GM21367 (cell line): ENCODE results near the gene COPS6.

Source experiments
- ATAC-seq: cut with Tn5 transposase; IDR thresholded peaks from one replicate; pipeline ENCODE4 v1.9.1; 2021; ENCODE audit not compliant: unreplicated experiment

COPS6 gene

DNA sequence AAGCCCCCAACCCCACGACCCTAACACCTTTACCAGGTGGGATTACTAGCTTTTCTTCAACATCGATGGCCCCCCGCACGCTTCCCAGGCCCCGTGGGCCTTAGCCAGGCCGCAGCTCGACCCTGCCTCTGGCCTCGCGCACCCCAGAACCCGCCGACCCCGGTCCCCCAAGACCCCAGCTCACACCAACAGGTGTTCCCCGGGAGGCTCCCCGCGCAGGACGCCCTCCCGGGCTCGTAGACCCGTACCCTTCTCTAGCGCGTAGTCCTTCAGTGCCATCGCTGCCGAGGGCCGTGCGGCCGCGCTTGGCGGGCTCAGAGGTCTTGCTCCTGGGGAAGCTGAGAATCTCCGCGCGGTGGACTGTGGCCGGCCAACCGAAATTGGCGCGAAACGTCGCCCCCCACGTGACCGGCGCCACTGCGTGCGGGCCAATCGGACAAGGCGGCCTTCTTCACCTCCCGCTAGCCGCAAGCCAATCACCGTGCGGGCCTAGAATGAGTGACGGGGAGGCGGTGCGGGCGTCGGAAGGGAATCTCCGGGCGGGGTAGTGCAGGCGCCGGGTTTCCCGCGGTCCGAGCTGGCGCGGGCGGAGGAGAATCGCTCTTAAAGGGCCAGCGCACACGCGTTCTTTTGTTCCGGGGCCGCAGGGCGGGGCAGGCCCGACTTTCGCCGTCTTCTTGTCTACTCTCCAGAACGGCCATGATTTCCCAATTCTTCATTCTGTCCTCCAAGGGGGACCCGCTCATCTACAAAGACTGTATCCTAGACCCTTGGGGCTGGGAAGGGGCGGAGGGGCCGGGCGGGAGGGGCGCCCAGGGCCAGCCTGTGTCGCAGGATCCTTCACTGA lies 12.5 kb downstream of the COPS6 start, which contains the start of the genes AP4M1 and MCM7:
AP4M1 (plus strand) TSS at position 628 of the 847 bp plus-strand sequence; CDS start at position 700, 72 bp downstream.
MCM7 (minus strand) TSS at position 382 of the 847 bp plus-strand sequence; CDS start at position 279, 103 bp downstream.
- peak; percentile 64 for ATAC-seq

DNA sequence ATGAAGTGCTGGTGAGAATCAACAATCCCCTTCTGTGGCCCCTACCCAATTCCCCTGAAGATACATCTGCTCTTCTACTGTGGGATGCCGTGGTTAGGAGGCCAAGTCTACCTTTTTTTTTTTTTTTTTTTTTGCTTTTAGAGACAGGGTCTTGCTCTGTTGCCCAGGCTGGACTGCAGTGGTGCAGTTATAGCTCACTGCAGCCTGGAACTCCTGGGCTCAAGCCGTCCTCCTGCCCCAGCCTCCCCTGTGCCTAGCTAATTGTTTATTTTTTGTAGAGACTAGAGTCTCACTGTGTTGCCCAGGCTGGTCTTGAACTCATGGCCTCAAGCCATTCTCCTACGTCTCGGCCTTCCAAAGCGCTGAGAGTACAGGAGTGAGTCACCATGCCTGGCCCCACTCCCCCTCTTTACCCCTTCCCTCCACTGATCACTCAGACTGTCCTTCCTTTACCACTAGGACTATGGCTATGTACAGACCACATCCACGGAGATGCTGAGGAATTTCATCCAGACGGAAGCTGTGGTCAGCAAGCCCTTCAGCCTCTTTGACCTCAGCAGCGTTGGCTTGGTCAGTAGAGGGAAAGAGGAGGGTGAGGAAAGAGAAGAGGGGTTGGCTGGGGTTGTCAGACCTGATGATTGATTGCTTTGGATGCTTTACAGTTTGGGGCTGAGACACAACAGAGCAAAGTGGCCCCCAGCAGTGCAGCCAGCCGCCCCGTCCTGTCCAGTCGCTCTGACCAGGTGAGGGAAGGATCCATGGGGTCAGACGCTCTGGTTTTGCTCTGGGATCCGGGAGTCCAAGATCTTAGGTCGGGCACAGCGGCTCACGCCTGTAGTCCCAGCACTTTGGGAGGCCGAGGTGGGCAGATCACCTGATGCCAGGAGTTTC lies 14.4 kb downstream of the COPS6 start:
- no peak for ATAC-seq

DNA sequence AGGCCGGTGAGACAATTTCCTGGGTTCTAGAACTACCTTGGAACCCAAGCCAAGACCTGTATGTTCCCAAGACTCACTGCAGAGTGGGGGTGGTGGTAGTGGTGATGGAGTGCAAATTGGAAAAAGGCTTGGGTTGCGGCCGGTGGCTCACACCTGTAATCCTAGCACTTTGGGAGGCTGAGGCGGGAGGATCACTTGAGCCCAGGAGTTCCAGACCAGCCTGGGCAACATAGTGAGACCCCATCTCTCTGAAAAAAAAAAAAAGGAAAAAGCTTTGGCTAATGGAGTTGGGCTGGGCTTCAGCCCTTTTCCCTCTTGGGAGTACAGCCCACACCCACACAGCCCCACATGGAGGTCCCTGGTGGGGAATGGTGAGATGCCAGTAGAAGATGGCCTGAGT lies 16.8 kb downstream of the COPS6 start:
- ATAC-seq: no peak

DNA sequence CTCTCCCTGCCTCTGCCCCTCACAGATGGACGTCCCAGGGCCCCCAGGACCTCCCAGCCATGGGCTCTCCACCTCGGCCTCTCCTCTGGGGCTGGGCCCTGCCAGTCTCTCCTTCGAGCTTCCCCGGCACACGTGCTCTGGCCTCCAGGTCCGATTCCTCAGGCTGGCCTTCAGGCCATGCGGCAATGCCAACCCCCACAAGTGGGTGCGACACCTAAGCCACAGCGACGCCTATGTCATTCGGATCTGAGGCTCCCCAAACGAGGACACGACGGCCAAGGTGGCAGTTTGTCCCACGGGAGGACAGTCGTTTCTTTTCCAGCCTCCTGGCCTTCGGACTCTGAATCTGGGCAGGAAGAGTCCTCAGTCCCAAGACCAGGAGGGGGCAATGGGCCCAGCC lies 17.9 kb downstream of the COPS6 start:
- ATAC-seq: no peak

DNA sequence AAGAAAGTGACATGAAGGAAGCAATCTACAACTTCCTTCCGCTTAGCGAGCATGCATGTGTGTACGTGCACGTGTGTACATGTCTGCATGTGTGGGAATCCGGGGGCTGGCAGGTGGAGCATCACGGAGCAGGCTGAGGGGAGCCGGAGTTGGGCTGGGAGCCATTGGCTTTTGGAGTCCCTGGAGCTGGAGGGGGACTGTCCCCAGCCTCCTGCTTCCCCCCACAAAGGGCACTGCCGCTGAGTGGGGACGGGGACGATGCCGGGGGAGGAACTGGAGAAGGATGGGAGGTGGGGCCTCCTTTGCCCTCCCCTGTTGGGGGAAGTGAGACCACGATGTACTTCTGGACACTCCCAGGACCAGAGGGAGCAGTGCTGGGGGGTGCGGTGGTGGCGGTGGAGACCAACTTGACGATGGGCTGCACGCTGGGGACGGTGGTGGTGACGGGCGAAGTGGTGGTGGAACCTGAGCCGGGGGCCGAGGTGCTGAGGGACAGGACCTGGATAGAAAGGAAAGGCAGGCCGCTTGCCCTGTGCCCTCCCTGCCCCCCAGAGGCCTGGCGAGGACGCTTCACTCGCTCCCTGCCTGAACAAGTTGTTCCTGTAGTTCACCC lies 18.5 kb downstream of the COPS6 start:
- no peak for ATAC-seq

DNA sequence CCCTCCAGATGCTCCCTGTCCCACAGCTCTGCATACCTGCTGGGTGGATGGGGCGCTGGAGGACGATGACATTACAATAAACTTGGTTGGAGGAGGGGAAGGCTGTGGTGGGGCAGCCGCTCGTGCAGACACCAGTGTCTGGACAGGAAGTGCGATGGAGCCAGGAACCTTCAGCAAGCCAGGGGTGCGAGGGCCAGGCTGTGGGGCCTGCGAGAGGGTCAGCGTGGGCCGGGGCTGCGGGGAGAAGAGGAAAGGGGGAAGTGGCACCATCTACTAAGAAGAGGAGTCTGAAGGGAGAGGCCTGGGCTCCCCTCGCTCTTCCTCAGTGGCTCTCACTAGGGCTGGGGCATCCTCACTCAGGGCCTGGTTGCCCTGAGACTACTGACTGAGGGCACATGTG lies 19.1 kb downstream of the COPS6 start:
- no peak for ATAC-seq

DNA sequence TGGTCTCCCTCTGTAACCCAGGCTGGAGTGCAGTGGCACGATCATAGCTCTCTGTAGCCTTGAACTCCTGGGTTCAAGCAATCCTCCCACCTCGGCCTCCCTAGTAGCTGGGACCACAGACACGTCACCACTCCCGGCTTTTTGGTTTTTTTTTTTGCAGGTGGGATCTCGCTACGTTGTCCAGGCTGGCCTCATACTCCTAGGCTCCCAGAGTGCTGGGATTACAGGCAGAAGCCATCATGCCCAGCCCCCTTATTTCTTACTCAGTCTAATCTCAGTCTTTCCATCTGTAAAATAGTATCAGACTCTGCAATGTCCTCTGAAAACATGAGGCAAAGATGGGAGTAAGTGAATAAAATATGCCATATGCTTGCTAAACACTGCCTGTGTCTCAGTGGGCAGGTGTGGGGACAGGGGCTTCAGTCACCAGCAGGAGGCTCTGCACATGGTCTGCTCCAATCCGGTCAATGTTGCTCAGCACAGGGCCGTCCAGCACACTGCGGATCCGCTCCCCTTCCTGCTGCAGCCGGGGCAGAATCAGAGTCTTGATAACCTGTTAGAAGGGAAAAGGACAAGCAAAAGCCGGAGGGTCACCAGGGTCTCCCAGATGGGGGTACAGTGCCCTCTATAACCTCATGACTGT lies 20.9 kb downstream of the COPS6 start:
- no peak for ATAC-seq

DNA sequence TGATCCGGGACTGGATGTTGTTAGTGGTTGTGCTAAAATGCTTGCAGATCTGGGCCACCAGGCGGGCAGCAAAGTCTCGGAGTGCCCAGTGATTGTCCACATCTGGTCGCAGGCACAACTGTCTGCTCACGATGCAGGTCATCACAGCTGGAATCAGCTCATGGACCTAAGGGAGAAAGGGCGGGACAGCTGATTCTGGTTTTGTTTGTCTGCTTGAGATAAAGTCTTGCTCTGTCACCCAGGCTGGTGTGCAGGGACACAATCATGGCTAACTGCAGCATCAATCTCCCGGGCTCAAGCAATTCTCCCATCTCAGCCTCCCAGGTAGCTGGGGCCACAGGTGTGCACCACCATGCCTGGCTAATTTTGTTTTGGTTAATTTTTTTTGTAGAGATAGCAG lies 22.4 kb downstream of the COPS6 start:
- ATAC-seq: no peak

DNA sequence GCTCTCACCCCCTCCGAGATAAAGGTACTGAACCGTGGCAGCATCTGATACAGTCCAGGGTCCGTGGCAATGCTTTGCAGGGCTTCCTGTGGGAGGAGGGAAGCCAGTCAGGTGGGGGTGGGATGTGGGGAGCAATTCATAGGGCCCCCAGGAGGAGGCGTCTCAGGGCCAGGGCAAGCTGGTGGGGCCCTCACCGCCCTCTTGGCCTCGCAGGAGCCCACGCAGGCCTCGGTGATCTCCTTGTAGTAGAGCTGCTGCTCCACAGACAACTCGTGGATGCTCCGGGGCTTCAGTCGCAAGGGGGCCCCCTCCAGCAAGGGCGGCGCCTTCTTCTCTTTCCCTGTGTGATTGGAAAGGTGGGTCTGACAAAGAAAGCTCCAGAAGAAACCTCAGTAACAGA lies 23.1 kb downstream of the COPS6 start:
- ATAC-seq: no peak

DNA sequence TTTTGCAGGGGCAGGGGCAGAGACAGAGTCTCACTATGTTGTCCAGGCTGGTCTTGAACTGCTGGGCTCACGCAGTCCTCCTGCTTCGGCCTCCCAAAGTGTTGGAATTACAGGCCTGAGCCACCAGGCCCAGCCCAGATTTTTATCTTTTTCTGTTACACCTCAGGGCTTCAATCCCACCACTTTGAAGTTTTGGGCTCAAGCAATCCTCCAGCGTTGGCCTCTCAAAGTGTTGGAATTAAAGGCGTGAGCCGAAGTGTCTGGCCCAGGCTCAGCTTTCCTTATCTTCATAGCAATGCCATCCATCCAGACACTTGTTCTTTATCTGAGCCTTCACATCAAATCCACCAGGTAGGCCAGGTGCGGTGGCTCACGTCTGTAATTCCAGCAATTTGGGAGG lies 26.3 kb downstream of the COPS6 start:
- ATAC-seq: no peak

DNA sequence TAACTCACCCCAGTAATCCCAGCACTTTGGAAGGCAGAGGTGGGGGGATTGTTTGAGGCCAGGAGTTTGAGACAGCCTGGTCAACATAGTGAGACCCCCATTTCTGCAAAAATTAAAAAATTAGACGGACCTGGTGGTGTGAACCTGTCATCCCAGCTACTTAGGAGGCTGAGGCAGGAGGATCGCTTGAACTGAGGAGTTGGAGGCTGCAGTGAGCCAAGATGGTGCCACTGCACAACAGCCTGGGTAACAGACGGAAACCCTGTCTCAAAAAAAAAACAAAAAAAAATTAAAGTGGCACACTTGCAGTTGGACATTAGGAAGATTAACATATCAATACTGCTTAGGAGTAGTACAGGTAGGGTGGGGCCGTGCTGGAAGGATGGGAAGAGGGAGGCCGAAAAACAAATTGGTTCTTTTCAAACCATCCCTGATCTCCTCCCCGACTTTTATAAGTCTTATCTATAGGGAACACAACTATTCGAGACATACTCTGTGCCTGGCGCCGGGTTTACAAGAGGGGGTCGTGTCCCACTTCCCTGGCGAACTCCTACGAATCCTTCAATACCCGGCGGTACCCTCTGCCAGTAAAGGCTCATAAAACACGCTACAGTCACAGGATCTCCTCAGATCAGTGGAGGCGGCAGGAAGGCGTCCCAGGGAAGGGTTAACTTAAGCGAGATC lies 29.8 kb downstream of the COPS6 start:
- no peak for ATAC-seq

DNA sequence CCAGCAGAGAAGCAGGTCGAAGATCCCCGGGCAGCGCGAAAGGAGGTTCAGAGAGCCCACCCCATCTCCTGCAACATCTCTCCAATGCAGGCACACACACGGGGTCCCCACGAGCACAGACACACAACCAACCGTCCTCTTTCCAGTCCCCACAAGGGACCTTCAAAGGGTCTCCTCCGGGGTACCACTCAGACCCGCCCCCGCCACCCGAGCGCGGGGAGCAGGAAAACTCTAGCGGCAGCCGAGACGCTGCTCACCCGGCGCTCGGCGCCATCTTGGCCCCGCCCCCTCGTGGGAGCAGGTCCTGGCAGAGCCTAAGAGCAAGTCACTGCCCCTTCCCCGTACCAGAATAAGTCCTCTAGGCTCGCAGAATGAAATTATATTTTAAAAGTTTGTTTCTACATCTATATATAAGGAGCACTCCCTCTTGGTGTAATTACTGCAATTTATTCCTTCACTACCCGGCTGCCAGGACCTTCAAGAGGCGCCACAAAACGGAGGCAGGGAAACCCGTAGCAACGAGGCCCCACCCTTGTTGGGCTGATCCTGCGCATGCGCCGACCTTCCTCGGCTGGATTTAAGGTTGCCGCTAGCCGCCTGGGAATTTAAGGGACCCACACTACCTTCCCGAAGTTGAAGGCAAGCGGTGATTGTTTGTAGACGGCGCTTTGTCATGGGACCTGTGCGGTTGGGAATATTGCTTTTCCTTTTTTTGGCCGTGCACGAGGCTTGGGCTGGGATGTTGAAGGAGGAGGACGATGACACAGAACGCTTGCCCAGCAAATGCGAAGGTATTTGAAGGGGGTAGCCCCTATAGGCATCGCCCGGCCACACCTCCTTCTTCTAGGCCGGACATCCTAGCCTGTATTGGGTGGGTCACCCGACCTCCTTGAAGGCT lies 30.6 kb downstream of the COPS6 start, which contains the start of the genes CNPY4 and TAF6:
CNPY4 (plus strand) TSS at position 563 of the 898 bp plus-strand sequence; CDS start at position 674, 111 bp downstream.
TAF6 (minus strand) TSS at position 287 of the 898 bp plus-strand sequence. CDS start 5,149 bp downstream, outside the sequence.
- ATAC-seq: peak; percentile 55

DNA sequence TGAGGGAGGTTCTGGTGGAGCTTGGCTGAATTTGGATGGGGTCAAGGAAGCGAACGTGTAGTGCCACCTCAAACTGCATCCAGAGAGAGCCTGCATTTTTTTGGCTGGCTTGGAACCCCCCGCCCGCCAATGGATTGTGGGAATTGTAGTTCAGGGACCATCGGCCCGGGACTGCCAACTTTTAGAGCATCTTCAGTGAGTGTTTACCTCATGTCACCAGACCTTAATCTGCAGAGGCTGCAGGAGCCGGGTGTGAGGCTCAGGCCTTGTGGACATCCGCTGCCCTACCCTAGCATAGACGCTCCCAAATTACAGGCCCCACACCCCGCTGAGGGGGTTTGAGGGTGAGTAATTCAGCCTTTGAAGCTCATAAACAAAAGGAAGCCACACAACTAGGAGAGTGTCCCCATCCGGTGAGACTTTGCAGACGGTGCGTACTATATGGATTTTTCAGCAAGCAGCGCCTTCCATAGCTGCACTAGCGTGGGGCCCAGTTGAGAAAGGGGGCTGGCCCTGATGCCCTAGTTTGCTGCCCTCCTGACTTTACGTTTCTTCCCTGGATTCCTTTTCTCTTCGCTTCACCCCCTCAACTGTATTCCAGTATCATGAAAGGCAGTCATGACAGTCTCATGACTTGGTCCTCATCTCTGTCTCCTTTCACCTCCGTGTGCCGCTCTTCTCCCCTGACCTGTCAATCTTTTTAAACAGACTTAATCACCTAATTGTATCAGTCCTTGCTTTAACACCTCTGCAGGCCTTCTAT lies 31.4 kb downstream of the COPS6 start:
- ATAC-seq: peak; percentile 19

DNA sequence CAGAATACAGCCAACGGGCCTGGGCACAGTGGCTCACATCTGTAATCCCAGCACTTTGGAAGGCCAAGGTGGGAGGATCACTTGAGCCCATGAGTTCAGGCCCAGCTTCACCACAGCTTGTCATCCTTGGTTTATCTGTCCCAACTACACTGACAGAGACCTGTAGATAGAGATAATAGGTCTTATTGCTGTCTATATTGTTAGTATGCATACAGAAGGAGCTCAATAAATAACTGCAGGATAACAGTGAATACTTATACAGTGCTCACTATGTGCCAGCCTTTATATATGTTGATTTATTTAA lies 31.9 kb downstream of the COPS6 start:
- no peak for ATAC-seq

DNA sequence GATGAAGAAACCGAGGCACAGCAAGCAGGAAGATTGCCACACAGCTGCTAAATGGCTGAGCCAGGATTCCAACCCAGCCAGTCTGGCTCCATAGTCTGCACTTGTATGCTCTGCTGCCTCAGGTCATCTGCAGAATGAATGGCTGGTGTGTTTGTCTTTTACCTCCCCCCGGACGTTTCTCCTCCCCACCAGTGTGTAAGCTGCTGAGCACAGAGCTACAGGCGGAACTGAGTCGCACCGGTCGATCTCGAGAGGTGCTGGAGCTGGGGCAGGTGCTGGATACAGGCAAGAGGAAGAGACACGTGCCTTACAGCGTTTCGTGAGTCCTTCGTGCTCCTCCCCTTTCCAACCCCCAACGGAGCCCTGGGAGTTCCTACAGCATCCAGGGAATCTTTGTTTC lies 33.3 kb downstream of the COPS6 start:
- no peak for ATAC-seq

DNA sequence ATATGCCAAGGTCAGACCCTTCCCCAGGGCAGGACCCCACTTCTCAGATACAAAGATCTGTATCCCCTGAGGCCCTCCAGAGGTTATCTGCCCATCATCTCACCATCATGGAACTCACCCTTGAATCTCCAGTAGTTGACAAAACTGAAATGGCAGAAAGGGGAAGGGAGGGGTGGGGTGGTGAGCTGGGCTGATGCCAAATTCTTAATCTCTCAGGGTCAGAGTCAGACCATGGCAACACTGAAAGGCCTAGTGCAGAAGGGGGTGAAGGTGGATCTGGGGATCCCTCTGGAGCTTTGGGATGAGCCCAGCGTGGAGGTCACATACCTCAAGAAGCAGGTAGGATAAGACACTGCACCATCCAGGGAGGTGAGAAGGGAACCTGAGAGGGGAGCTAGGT lies 33.8 kb downstream of the COPS6 start:
- no peak for ATAC-seq

DNA sequence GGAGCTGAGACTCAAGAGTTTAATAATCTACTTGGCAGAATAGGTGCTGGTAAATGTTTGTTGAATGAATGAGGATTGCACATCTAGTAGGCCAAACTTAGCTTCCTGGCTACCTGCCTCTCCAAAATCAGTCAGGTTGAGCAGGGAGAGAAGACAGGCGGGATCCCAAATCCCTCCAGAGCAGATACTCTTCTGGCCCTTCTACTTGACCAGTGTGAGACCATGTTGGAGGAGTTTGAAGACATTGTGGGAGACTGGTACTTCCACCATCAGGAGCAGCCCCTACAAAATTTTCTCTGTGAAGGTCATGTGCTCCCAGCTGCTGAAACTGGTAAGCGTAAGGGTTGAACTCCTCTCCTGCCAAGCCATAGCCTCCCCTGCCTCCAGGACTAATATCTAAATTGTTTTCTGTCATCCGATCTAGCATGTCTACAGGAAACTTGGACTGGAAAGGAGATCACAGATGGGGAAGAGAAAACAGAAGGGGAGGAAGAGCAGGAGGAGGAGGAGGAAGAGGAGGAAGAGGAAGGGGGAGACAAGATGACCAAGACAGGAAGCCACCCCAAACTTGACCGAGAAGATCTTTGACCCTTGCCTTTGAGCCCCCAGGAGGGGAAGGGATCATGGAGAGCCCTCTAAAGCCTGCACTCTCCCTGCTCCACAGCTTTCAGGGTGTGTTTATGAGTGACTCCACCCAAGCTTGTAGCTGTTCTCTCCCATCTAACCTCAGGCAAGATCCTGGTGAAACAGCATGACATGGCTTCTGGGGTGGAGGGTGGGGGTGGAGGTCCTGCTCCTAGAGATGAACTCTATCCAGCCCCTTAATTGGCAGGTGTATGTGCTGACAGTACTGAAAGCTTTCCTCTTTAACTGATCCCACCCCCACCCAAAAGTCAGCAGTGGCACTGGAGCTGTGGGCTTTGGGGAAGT lies 35.8 kb downstream of the COPS6 start:
- no peak for ATAC-seq
